Measurements from ENCODE around the gene RASIP1.

The RASIP1 gene

DNA sequence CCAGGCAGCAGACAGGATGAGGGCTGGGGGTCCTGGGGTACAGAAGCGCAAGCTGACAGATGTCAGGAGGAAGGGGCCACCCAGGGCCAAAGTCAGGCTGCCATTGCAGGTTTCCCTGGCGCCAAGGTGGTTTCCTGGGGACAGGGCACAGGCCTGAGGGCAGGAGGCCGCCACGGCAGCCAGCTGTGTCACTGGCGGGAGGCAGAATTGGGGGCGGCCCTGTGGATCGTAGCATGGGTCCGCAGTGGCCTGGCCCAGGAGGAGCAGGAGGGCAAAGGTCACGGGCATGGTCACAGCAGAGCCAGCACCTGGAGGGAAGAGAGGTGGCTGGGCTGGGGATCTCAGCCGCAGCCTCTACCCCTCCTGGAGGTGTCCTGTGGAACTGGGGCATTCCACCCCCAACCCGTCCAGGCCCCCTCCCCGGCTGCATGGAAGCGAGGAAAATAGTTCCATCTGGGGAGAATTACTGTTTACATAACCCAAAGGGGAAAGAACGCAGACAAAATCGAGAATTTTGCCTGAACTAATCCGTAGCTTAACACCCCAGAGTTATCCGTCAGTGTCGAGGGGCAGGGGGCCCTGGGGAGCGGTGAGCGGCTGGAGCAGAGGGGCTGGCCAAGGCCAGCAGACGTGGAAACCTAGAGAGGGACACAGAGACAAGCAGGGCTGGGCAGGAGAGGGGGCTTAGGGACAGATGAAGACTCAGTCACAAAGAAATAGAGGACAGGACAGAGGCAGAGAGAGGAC lies 69.5 kb downstream of the RASIP1 start:
- DNase-seq: no peak

Measured in CD4-positive, alpha-beta T cell treated with Interleukin-21 for 1 hour (primary cell).